A673 (cell line): ENCODE data around the gene LGALS16. TPM values are rescaled to one million over a fixed set of nuclear protein-coding genes. Genes with fewer than 3 reads are reported as not detected.
"Not testable (repeated sequence)": the region's sequence is repeated elsewhere in the genome, so short reads cannot be mapped to it uniquely, and the experiment has no call there.

ENCODE experiments used
- BruUV-seq: library from RNA; stranded (reverse); fragments of 400-500 nt; replicated peaks from 2 replicates; lab custom pipeline; 2021; lab: Mats Ljungman, UMichigan
- CTCF ChIA-PET: fragments of 300-600 bp; sonication (Branson Sonifier 250); formaldehyde crosslinking; loops from one replicate; lab custom pipeline; 2022; ENCODE audit warnings: antibody characterized with exemption; lab: Charles Lee
- POLR2A ChIA-PET: fragments of 300-600 bp; sonication (Branson Sonifier 250); formaldehyde crosslinking; loops from one replicate; lab custom pipeline; 2022; ENCODE audit warnings: antibody characterized with exemption; ENCODE audit not compliant: low non-redundant PET; lab: Charles Lee
- DNase-seq: peaks from one replicate; pipeline ENCODE4 v3.0.0-alpha.2; 2015; ENCODE audit warnings: low spot score
- H3K27ac ChIP-seq: fragments of 200-600 bp; sonication (generic); 2 replicates; pipeline ENCODE4 v1.5.1; 2016; ENCODE audit warnings: mixed run types, low read depth, mild to moderate bottlenecking, mixed read lengths, antibody characterized with exemption, low read length; ENCODE audit not compliant: poor library complexity, severe bottlenecking
- H3K27me3 ChIP-seq: fragments of 200-600 bp; sonication (generic); replicated peaks from 2 replicates; pipeline ENCODE4 v1.6.1; 2017; ENCODE audit warnings: mixed run types, low read depth, mild to moderate bottlenecking, mixed read lengths, antibody characterized with exemption, low read length; ENCODE audit not compliant: insufficient read depth, poor library complexity
- H3K36me3 ChIP-seq: fragments of 200-600 bp; sonication (generic); 2 replicates; pipeline ENCODE4 v1.6.1; 2016; ENCODE audit warnings: mixed run types, mild to moderate bottlenecking, mixed read lengths, antibody characterized with exemption, low read length; ENCODE audit not compliant: insufficient read depth, poor library complexity, severe bottlenecking
- H3K4me1 ChIP-seq: fragments of 200-600 bp; sonication (generic); 2 replicates; pipeline ENCODE4 v1.6.1; 2017; ENCODE audit warnings: mixed run types, mild to moderate bottlenecking, mixed read lengths, antibody characterized with exemption, low read length; ENCODE audit not compliant: insufficient read depth, poor library complexity, severe bottlenecking
- H3K4me3 ChIP-seq: fragments of 200-600 bp; sonication (generic); 2 replicates; pipeline ENCODE4 v1.5.1; 2016; ENCODE audit warnings: low read depth, mixed run types, mild to moderate bottlenecking, mixed read lengths, low read length; ENCODE audit not compliant: poor library complexity, severe bottlenecking
- H3K9me3 ChIP-seq: fragments of 200-600 bp; sonication (generic); 2 replicates; pipeline ENCODE4 v1.6.1; 2016; ENCODE audit warnings: mixed run types, low read depth, mild to moderate bottlenecking, mixed read lengths, antibody characterized with exemption, low read length; ENCODE audit not compliant: poor library complexity, severe bottlenecking
- EZH2 ChIP-seq: fragments of 200-600 bp; sonication (generic); IDR thresholded peaks from 2 replicates; pipeline ENCODE4 v1.6.1; 2017; ENCODE audit warnings: borderline replicate concordance, low read depth, mild to moderate bottlenecking, mixed read lengths, antibody characterized with exemption, low read length; ENCODE audit not compliant: poor library complexity, severe bottlenecking
- intact Hi-C: fragments of 100-400 bp; cut with micrococcal nuclease; formaldehyde crosslinking; loops from one replicate; pipeline ENCODE4 v1.10.0; 2022; ENCODE audit not compliant: unreplicated experiment
- total RNA-seq: library from RNA; stranded (reverse); gene quantifications from 2 replicates; pipeline ENCODE4 v1.2.3, GENCODE V29; 2021
- TF ChIP-seq, protein P1 (sequence below): fragments of 300-800, 200-600 bp; sonication (generic); conservative IDR thresholded peaks from 2 replicates; pipeline ENCODE4 v1.5.1; 2017; ENCODE audit warnings: low read depth, mild to moderate bottlenecking, antibody characterized with exemption, low read length, moderate library complexity, mixed read lengths

Gene LGALS16
- total RNA-seq, 1 experiment from 2014 or later = not detected

GRCh38 chr19:39670998-39671397 lies 15.3 kb downstream of the LGALS16 start:
- H3K27ac ChIP-seq = no peak overlapping the region
- no peaks in the 10 kb centered on the region for H3K4me1 ChIP-seq
- POLR2A ChIA-PET = interaction anchor here (0.6 kb wide), 1 partner anchor 163 kb away, joined by 3 read pairs; no protein-coding TSS in a partner anchor
- DNase-seq = no peak
- H3K27me3 ChIP-seq = peaks cover 3% of the 10 kb centered on the region
- TF ChIP-seq, protein P1, sequence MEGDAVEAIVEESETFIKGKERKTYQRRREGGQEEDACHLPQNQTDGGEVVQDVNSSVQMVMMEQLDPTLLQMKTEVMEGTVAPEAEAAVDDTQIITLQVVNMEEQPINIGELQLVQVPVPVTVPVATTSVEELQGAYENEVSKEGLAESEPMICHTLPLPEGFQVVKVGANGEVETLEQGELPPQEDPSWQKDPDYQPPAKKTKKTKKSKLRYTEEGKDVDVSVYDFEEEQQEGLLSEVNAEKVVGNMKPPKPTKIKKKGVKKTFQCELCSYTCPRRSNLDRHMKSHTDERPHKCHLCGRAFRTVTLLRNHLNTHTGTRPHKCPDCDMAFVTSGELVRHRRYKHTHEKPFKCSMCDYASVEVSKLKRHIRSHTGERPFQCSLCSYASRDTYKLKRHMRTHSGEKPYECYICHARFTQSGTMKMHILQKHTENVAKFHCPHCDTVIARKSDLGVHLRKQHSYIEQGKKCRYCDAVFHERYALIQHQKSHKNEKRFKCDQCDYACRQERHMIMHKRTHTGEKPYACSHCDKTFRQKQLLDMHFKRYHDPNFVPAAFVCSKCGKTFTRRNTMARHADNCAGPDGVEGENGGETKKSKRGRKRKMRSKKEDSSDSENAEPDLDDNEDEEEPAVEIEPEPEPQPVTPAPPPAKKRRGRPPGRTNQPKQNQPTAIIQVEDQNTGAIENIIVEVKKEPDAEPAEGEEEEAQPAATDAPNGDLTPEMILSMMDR = no peak
- TF ChIP-seq EZH2 = no peak
- intact Hi-C loops = no loop called here
- no peak overlapping the region for H3K4me3 ChIP-seq
- no peaks in the 10 kb centered on the region for H3K36me3 ChIP-seq
- BruUV-seq = no TSS peak
- no peaks in the 10 kb centered on the region for H3K9me3 ChIP-seq
- CTCF ChIA-PET = no interaction called here

DNA sequence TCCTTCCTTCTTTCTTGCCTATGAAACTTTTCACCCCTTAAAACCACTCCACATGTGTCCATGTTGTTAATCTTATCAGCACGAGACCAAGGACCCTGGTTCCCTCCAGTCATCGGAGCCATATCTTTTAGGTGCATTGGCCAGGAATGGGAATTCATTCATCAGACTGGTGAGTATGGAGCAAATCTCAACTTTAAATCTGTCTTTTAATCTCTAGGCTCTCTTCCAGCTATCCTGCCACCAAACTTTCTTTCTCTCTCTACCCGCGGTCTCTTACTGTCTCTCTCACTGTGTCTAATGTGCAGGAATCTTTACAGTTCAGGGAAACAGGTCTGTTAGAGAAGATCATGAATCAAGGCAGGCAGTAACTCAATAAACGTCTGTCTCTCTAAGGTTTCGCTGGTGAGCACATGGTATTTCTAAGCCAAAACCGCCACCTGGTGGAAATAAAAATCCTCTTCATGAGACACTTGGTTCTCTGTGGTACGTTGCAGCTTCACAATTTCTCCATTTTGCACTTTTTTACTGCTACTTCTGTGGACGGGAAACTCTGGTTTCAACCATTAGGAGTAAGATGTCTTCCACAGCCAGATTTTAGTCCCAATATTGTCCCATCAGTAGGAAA lies 16.1 kb downstream of the LGALS16 start:
- no peak for TF ChIP-seq EZH2
- TF ChIP-seq, protein P1 = peak; percentile 65
- Histone ChIP-seq H3K4me3 (no peak overlapping the region), H3K27ac (no peak overlapping the region), H3K4me1 (no peaks in the 10 kb centered on the region), H3K9me3 (no peaks in the 10 kb centered on the region), H3K36me3 (no peaks in the 10 kb centered on the region), H3K27me3 (peaks cover 3% of the 10 kb centered on the region)
- intact Hi-C loops = loop anchor here (1.0 to 2.0 kb wide), 2 partner anchors 120 to 231 kb away; no protein-coding TSS in a partner anchor
- ChIA-PET POLR2A (interaction anchor here (0.6 kb wide), 1 partner anchor 162 kb away, joined by 3 read pairs; no protein-coding TSS in a partner anchor), CTCF (interaction anchor here (1.0 kb wide), 1 partner anchor 120 kb away, joined by 8 read pairs; no protein-coding TSS in a partner anchor)
- no TSS peak for BruUV-seq
- DNase-seq = peak; percentile 65

GRCh38 chr19:39672473-39672872 lies 16.8 kb downstream of the LGALS16 start:
- DNase-seq = no peak
- no peaks in the 10 kb centered on the region for H3K4me1 ChIP-seq
- H3K4me3 ChIP-seq = no peak overlapping the region
- H3K9me3 ChIP-seq = no peaks in the 10 kb centered on the region
- ChIA-PET POLR2A (no interaction called here), CTCF (interaction anchor here (0.6 to 1.0 kb wide), 2 partner anchors 121 to 270 kb away, joined by 8 read pairs; no protein-coding TSS in a partner anchor)
- intact Hi-C loops = loop anchor here (1.0 to 2.0 kb wide), 2 partner anchors 120 to 232 kb away; no protein-coding TSS in a partner anchor
- no peaks in the 10 kb centered on the region for H3K36me3 ChIP-seq
- H3K27me3 ChIP-seq = peaks cover 3% of the 10 kb centered on the region
- TF ChIP-seq, protein P1 = no peak
- TF ChIP-seq EZH2 = no peak
- no TSS peak for BruUV-seq
- no peak overlapping the region for H3K27ac ChIP-seq

- H3K36me3 ChIP-seq, H3K27me3 ChIP-seq, H3K27ac ChIP-seq, H3K4me1 ChIP-seq, H3K4me3 ChIP-seq, H3K9me3 ChIP-seq, CTCF ChIA-PET, BruUV-seq, POLR2A ChIA-PET, DNase-seq: not testable (repeated sequence)
- intact Hi-C loops = loop anchor here (2.0 kb wide), 1 partner anchor 233 kb away; no protein-coding TSS in a partner anchor
Measured at GRCh38 chr19:39673862-39674261, 18.1 kb downstream of the LGALS16 start.
